Stimulated activated CD8-positive, alpha-beta memory T cell treated with anti-CD3 and anti-CD28 coated beads, Interleukin-12 subunit alpha, Interleukin-12 subunit beta, amount 100 ng/mL, for 1 hour (primary cell): ENCODE results near the gene RHOT2.
"Not testable (repeated sequence)": the region's sequence is repeated elsewhere in the genome, so short reads cannot be mapped to it uniquely, and the experiment has no call there.

Experiments used
- DNase-seq: peaks from one replicate; pipeline ENCODE4 v3.0.0-alpha.2; 2020; ENCODE audit warnings: low read depth

Gene RHOT2

DNA sequence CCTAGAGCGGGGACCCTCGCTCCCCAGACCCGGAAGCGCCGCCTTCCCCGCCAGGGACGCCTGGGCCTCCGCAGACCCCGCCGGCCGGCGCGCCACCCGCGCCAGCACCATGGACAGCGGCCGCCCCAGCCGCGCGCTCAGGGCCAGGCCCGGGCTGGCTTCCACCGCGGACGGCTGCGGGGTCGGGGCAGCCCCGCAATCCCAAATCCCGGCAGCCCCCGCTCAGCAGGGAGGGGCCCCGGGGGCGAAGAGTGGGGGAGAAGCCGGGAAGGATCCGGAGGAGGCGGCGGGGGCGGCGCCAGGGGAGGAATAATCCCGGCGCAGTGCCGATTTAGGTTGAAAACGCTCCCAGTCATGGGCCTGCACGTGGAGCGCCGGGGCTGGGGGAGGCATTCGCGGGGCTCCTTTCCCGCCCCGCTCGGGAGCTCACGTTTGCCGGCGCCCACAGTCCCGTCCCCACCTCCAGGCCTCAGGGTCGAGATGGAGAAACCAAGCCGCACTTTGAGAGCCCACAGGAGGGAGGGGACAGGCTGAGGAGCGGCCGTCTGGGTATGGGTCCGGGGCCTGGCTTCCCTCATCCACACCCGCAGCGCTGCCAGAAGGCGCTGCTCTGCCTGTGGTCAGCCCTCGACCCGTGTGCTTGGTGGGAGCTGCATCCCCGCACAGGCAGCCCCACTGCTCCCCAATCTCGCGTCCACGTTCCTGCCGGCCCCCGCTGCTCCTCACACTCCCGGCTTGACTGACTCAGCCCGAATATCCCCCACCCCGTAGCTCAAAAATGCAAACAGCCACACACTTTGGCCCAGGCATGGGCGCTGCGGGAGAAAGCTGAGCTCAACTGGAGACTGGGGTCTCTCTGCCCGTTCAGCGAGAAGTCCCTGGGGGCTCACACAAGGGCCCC, 33.0 kb downstream of the RHOT2 start:
- no peak for DNase-seq

DNA sequence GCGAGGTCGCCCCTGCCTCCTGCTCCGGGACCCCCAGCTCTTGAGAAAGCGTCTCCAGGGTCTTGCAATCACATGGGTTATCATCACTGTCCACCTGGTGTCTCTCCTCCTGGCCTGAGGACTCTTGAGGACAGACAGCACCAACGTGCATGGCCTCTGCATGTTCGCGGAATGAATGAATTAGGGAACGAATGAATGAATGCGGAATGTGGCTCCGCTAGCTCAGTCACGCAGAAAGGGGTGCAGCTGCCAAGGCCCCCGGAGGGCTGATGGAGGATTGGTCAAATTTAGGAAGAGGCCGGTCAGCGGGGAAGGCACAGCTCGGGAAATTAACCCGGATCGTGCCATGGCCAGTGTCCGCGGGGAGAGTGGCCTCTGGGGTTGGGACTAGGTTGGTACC, 34.4 kb downstream of the RHOT2 start:
- DNase-seq: no peak

DNA sequence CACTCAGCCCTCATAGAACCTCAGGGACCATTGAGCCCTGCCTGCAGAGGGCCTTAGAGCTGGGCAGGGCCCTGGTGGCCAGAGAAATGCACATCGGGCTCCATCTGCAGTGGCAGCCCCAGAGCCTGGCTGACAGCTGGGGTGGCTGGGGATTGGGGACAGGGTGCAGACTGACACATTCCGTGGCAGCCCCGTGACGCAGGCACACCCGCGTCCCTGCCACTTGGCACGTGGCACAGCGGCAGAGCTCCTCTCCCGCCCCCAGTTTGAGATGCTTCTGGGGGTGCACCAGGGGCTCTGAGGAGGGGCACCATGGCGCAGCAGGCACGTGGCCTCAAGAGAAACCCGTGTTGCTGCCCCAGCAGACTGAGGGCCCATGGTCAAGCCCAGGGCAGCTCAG, 35.5 kb downstream of the RHOT2 start:
- DNase-seq: no peak

DNA sequence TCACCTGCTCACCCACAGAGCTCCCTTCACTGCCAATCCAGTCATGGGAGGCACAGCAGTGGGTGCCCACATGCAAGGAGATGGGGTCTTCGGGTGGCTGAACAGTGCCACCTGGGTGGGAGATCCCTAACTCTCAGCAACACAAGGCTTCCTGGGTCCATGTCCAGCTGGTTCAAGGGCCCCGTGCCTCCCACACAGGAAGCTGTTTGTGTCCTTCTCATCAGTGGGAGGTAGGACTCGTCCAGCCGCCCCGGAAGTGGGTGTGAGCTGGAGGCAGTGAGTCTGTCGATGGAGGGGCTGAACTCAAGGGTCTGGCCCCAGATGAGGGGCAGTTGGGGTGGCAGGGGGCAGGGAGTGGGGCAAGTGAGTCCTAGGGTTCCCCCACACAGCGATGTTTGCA, 36.1 kb downstream of the RHOT2 start:
- no peak for DNase-seq

DNA sequence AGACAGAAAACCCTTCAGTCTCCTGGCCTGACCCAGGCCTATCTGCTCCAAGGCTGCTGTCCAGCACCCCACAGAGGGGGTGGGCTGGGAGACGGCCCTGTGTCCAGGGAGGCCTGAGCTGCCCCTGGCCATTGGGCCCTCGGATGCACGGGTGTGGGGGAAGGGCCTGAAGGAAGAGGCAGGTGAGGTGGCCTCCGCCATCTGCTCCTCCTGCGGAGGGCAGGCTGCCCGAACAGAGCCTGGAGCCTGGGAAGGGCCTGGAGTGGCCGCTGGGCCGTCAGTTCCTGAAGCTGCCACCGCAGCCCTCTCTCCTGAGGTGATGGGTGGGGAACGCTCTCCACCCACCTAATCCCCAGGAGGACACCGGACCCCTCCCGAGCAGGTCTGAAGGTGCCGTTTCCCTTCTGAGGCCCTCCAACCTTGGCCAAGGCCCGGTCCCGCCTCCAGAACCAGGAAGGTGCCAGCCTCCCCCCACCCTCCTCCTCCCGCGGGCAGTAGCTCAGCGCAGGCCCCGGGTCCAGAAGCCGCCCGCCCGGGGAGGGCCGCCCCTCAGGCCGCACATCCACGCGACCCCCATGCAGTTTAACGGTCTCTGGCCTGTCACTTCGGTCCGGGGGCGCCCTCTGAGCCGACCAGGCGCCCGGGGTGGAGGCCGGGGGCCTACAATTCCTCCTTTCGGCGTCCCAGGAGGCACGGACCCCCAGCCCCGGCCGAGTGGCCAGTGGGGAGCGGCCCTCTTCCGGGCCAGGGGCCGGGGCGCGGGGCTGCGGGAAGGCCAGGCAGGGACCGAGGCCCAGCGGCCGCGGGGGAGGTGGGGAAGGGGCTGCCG, 36.8 kb downstream of the RHOT2 start:
- DNase-seq: no peak

DNA sequence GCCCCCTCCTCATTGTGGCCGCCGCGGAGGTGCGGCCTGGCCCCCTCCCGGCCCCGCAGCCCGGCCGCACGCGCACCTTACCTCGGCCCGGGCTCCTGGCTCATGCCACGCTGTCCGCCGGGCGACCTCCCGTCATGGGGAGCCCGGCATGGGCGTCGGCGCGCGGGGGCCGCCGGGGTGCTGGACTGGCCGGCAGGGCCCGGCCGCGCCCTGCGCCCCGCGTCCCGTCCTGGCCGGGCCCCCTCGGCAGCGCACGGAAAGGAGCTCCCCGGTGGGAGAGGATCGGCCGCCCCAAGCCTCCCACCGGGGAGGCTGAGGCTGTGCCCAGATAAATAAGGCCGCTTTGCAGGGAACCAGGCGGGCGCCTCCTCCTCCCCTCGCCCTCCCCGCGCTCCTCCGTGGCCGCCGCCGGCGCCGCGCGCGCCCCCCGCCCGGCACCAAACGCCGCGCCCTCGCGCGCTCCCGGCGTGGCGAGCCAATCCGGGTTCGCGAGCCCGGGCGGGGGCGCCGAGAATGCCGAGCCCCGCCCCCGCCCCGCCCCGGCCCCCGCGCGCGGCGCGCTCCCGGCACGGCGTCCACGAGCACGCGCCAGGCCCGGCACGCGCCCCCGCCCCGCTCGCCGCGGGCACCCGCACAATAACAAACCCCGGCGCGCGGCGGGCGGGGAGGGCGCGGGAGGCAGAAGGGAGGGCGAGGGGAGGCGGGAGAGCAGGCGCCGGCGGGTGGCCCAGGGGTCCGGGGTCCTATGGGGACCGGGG, 37.7 kb downstream of the RHOT2 start, which contains the start of gene FBXL16:
Gene FBXL16, minus strand, starts transcription at position 371 of the 758 bp plus-strand sequence. CDS start 8,396 bp downstream, outside the sequence.
- no peak for DNase-seq

DNA sequence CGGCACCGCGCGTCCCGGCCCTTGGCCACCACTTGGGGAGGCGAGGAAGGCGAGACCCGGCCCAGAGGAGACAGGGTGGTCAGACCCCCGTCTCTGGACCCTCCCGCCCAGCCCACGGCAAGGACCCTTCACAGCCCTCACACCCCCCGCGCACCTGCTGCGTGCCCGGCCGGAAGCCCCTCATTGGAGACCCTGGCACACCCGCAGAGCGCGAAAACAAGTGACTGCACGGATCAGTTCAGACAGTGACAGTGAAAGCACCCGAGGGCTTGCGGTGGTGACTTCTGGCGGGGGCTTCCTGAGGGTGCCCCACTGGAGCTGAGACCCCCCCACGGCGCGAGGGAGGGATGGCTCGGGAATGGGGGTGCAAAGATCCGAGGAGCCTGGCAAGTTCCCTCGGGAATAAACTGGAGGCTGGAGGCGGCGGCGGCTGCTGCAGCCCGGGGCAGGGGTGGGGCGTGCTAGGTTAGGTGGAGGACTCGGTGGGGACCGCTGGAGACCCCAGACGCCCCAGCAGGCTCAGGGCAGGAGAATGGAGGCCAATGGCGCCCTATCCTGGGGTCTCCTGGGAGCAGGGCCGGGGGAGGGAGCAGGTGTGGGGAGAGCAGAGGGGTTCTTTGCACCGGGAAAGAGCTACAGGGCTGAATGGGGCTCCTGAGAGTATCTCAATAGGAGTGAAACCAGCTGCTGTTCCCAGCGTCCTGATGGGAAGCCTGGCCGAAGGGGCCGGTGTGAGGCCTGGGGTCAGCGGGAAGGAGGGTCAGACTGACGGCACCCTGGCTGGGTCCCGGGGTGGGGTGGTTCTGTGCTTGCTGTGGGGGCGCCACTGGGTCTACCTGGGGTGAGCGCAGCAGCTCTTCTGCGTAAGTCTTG, 38.5 kb downstream of the RHOT2 start:
- DNase-seq: no peak

DNA sequence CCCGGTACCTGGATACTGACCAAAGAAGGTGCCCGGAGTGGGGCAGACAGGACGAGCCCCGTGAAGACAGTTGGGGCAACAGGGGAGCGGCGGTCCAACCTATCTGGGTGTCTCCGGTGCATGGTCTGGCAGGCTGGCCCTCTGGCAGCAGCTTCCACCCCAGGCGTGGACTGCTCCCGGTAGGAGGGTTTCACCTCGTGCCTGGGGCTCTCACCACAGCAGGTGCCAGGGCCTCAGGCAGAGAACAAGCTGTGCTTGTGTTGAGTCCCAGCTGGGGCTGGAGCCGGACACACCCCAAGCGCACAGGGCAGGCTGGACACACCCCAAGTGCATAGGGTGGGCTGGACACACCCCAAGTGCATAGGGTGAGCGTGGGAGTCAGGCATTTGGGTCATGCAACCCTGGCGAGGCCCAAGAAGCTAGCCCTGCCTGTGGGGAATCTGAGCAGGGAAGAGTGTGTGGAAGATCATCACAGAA, 39.2 kb downstream of the RHOT2 start:
- no peak for DNase-seq

DNA sequence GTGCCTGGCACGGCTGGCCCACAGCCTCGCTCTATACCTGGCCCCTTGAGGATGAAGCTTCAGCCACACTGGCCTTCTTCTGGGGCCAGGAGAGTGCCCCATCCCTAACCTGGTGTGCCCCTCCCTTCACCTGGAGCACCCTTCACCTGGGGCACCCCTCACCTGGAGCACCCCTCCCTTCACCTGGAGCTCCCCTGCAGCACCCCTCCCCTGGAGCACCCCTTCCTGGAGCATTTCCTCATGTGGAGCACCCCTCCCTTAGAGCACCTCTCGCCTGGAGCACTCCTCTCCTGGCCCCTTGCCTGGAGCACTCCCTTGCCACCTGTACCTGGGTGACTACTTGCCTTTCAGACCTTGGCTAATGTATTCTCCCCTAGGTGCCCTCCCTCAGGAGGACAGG, 40.1 kb downstream of the RHOT2 start:
- DNase-seq: no peak

DNA sequence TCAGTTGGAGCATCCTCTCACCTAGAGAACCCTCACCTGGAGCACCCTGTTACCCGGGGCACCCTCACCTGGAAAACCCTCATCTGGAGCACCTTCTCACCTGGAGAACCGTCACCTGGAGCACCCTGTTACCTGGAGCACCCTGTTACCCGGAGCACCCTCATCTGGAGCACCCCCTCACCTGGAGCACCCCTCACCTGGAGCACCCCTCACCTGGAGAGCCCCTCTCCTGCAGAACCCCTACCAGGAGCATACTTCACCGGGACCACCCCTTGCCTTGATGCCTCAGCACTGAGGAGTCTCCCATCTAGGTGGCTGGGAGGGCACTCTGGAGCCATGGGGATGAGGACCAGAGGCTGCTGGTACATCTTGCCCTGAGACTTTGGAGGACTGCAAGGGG, 41.0 kb downstream of the RHOT2 start:
- DNase-seq: no peak

DNA sequence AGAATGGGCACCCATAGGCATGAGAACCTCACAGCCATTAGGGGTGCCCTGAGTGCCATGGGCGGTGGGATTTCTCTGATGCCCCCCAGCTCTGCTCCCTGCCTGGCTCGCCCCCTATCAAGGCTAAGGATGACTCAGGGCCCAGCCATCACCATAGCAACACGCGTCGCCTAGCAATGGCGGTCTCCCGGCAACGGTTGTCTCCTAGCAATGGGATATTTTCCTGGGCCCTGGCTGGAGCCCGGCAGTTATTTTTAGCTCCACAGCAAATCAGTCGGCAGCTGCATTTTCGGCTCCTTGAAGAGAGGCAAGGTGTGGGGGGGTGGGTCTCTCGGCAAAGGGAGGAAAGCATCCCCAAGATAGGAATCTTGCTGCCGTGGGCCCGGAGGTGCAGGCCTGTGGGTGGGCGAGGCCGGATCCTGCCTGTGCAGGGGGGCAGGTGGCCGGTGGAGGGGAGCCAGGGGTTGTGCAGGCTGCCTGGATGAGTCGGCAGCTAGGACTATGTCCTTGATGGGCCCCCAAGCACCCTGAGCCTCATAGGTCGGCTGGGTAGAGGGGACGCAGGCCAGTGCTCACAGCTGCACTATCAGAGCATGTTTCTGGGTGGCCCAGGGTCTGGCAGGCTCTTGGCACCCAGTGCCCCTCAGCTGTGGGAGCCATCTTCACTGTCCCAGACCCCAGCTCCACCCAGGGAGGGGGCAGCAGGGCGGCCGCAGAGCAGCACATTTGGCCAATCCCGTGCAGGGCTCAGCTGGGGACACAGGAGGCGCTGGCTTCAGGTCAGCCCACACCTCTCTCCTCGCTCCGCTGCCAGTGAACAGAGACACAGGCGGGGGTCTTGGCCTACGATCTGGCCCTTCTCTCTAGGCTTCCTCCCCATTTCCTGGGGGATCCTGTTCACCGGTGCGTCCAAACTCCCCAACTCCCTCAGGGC, 41.9 kb downstream of the RHOT2 start:
- DNase-seq: no peak

DNA sequence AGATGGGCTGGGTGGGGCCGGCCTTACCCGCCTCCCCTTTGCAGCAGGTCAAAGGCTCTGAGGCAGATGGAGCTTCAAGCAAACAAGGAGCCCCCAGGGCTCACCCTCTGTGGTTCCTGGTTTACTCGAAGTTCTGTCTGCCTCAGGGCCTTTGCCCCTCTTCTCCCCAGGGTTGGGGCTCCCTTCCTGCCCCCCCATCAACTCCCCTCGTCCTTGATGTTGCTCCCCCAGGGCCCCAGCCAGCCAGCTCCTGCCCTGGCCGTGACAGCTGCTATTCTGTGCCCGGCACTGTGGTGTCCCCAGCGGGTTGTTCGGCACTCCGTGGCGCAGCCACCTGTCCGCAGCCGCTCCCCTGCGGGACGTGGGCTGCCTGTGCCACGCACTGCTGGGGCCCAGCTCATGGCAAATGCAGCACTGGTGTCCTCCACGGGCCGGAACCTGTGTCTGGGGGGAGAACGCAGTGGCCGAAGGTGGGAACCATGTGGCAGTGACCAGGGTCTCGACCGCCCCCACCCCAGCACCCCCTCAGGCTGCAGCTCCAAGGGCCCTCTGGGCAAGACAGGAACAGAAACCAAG, 42.7 kb downstream of the RHOT2 start:
- no peak for DNase-seq

DNA sequence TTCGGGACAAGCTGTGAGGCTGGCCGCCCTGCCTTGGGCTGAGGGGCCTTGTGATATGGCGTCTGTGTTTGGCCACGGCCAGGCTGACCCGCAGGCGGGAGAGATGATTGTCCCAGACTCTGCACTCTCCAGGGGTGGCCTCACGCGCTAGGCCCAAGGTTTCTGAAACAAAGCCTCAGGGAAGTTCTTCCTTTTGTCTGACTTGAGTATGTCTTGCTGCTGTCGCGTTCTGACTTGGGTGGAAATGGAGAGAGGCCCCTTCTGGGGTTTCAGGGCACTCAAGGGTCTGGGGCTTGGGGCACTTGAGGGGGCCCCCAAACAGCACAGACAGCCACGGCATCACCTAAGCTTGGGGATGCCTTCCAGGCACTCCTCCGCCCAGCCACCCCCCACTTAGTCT, 43.2 kb downstream of the RHOT2 start:
- no peak for DNase-seq

DNA sequence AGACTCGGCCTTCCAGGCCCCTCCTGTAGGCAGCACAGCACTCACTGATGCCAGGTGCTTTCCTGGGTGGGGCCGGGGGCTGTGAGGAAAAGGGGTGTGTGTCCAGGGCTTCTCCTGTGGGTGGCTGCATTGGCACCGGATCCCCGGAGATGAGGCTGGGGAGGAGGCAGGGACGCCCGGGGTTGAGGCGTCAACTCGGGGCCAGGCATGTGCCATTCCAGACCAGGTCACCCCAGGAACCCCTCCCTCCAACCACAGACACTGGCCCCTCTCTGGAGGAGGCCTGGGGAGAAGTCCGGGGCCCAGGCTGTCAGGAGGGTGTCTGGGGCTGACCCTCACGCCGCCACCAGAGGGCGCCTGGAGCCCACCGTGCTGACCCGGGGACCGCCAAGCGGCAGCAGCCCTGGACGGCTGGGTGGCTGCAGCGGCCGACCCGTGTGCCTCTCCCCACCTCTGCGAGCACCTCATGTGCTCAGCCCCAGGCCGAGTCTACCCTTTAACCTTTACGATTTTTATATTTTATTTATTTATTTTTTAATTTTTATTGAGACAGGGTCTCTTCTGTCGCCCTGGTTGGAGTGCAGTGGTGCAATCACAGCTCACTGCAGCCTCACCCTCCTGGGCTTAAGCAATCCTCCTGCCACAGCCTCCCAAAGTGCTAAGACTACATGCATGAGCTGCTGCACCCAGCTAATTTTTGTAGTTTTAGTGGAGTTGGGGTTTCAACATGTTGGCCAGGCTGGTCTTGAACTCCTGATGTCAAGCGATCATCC, 43.8 kb downstream of the RHOT2 start:
- DNase-seq: peak; percentile 64

DNA sequence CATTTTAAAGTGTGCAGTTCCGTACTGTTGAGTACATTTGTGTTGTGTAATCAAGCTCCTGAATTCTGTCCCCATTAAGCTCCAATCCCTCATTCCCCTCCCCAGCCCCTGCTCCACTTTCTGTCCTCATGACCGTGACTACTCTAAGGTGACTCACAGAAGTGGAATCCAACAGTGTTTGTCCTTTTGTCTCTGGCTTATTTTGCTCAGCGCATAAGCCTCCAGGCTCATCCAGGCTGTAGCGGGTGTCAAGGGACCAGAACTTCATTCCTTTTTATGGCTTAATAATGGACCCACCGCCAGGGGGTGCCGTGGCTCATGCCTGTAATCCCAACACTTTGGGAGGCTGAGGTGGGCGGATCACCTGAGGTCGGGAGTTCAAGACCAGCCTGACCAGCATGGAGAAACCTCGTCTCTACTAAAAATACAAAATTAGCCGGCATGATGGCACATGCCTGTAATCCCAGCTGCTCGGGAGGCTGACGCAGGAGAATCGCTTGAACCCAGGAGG, 44.9 kb downstream of the RHOT2 start:
- not testable (repeated sequence) for DNase-seq

DNA sequence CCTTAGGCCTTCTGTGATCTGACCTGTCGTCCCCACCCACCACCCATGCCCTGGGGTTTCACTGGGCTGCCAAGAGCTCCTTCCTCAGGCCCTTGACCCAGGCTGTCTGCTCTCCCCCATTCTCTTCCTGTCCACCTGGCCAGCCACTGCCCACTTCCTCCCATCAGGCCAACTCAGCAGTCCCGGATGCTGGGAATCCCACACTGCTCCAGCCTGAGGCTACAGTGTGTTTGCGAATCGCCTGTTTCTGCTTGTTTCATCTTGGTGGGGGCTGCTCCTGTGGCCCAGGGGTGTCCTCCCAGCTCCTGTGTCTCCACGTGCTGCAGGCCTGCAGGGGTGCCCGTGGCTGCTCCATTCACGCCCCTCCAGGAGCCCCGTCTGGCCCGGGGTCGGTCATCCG, 46.1 kb downstream of the RHOT2 start:
- DNase-seq: no peak

DNA sequence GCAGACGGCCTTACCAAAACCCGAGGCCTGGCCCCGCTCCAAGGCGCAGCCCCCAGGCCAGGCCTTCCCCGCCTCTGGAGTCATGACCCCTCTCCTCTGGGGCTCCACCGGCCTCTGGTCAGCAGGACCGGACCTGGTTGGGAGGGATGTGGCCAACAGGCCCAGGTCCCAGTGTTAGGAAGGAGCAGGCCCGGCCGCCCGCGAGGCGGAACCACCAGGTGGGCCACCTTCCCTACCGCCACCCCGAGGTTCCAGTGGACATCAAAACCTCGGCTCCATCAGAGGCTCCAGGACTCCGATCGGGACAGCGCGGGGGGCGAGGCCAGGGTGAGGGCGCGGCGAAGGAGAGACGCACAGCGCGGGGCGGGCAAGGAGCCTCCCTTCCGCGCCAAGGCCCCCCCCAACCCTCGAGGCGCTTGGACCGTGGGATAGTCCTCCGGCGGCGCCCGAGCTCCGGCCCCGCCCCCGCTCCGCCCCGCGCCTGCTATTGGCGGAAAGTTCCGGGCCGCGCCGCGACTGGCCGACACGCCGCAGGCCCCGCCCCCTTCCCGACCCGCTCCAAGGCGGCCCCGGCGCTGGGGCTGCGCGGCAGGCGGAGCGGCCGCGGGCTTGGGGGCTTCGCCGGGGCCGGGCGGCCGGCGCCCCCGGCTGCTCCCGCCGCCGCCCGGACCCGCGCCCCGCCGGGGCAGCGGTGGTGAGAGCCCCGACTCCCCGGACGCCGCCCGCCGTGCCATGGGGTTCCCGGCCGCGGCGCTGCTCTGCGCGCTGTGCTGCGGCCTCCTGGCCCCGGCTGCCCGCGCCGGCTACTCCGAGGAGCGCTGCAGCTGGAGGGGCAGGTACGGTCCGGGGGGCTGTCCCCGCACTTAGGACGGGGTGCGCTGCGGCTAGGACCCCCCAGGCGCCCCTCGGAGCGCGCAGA, 46.9 kb downstream of the RHOT2 start, which contains the start of gene METRN:
Gene METRN, plus strand, starts transcription at position 561 of the 919 bp plus-strand sequence. Its CDS starts 172 bp downstream, at position 733.
- peak; percentile 80 for DNase-seq
